Common myeloid progenitor, CD34-positive (primary cell): ENCODE results near the gene ADCY2.

Experiments
- CTCF ChIA-PET: fragments of 350-600 bp; sonication (Branson Sonifier 250); formaldehyde crosslinking; loops from one replicate; lab custom pipeline; 2021; ENCODE audit warnings: antibody characterized with exemption; lab: Charles Lee
- POLR2A ChIA-PET: fragments of 350-600 bp; sonication (Branson Sonifier 250); formaldehyde crosslinking; loops from one replicate; lab custom pipeline; 2021; ENCODE audit warnings: antibody characterized with exemption; lab: Charles Lee
- DNase-seq, 3 donors: peaks; one replicate each; pipeline versions ENCODE4 v3.0.0 to v3.0.0-alpha.2; 2013
- H3K27ac ChIP-seq, 2 experiments: 1 replicate in 1 of 2; 2 replicates in 1 of 2; pipeline ENCODE4 v1.7.0; 2013; ENCODE audit warnings: inconsistent platforms in 2 of 2, low read length in 2 of 2, mild to moderate bottlenecking in 2 of 2, low read depth in 1 of 2, moderate library complexity in 1 of 2; ENCODE audit not compliant: severe bottlenecking in 2 of 2, insufficient read depth in 1 of 2, poor library complexity in 1 of 2
- H3K27me3 ChIP-seq, 5 experiments: replicated peaks in 2 of 5; 1 replicate in 3 of 5; 2 replicates in 2 of 5; pipeline versions ENCODE4 v1.6.1 to v1.7.0; 2013; ENCODE audit warnings: low read length in 4 of 5, mild to moderate bottlenecking in 2 of 5, moderate library complexity in 2 of 5, inconsistent platforms in 1 of 5; ENCODE audit not compliant: insufficient read depth in 5 of 5, control insufficient read depth in 4 of 5
- H3K36me3 ChIP-seq, 4 experiments: 1 replicate in 2 of 4; 2 replicates in 2 of 4; pipeline versions ENCODE4 v1.6.1 to v1.7.0; 2013; ENCODE audit warnings: low read length in 3 of 4, control low read depth in 1 of 4, mild to moderate bottlenecking in 1 of 4; ENCODE audit not compliant: control insufficient read depth in 4 of 4, insufficient read depth in 4 of 4
- H3K4me1 ChIP-seq, 4 experiments: 1 replicate in 3 of 4; 2 replicates in 1 of 4; pipeline versions ENCODE4 v1.6.1 to v1.7.1; 2013; ENCODE audit warnings: low read length in 3 of 4, mild to moderate bottlenecking in 3 of 4, control low read depth in 1 of 4, inconsistent platforms in 1 of 4, moderate library complexity in 1 of 4; ENCODE audit not compliant: control insufficient read depth in 4 of 4, insufficient read depth in 4 of 4; ENCODE audit errors: control extremely low read depth in 1 of 4
- H3K4me3 ChIP-seq, 7 experiments: 1 replicate in 4 of 7; 2 replicates in 3 of 7; pipeline versions ENCODE4 v1.5.1 to v1.7.0; 2013; ENCODE audit warnings: mild to moderate bottlenecking in 7 of 7, low read length in 6 of 7, moderate library complexity in 6 of 7, inconsistent platforms in 2 of 7, low read depth in 2 of 7, control low read depth in 1 of 7; ENCODE audit not compliant: insufficient read depth in 4 of 7, control insufficient read depth in 1 of 7; ENCODE audit errors: extremely low read depth in 1 of 7
- H3K9me3 ChIP-seq, 5 experiments: 1 replicate in 4 of 5; 2 replicates in 1 of 5; pipeline versions ENCODE4 v1.6.1 to v1.7.1; 2013; ENCODE audit warnings: low read length in 4 of 5, mild to moderate bottlenecking in 2 of 5, inconsistent platforms in 1 of 5, low read depth in 1 of 5, moderate library complexity in 1 of 5; ENCODE audit not compliant: control insufficient read depth in 4 of 5, insufficient read depth in 2 of 5; ENCODE audit errors: control extremely low read depth in 1 of 5
- WGBS: methylation state at CpG from one replicate; pipeline ENCODE4 v1.1.5; 2013; ENCODE audit not compliant: insufficient coverage; 5-methylcytosine and 5-hydroxymethylcytosine counted together

ADCY2 gene

GRCh38 chr5:7367780-7368179 lies 28.2 kb upstream of the ADCY2 start:
- ChIA-PET CTCF (no interaction called here), POLR2A (no interaction called here)
- H3K4me3 ChIP-seq, result no peak overlapping the region
- H3K27me3 ChIP-seq, result no peaks in the 10 kb centered on the region
- no peaks in the 10 kb centered on the region for H3K36me3 ChIP-seq
- H3K4me1 ChIP-seq, result no peaks in the 10 kb centered on the region
- H3K27ac ChIP-seq, result no peak overlapping the region
- 94% methylated on average over 2 of the region's 4 CpGs for WGBS
- no peak for DNase-seq
- H3K9me3 ChIP-seq, result peaks cover 0 to 2% (median 0%) of the 10 kb centered on the region in 5 experiments

GRCh38 chr5:7372399-7372798 lies 23.5 kb upstream of the ADCY2 start:
- 100% methylated on average over 1 of the region's 1 CpG for WGBS
- no peak overlapping the region for H3K4me3 ChIP-seq
- H3K27me3 ChIP-seq, result no peaks in the 10 kb centered on the region
- no peak overlapping the region for H3K27ac ChIP-seq
- H3K4me1 ChIP-seq, result no peaks in the 10 kb centered on the region
- POLR2A ChIA-PET, result no interaction called here
- no peak for DNase-seq
- H3K36me3 ChIP-seq, result no peaks in the 10 kb centered on the region
- peaks cover 0 to 2% (median 0%) of the 10 kb centered on the region in 5 experiments for H3K9me3 ChIP-seq
- CTCF ChIA-PET, result no interaction called here

GRCh38 chr5:7374186-7374585 lies 21.8 kb upstream of the ADCY2 start:
- ChIA-PET CTCF (no interaction called here), POLR2A (no interaction called here)
- Histone ChIP-seq H3K27me3 (no peaks in the 10 kb centered on the region), H3K9me3 (peaks cover 0 to 2% (median 0%) of the 10 kb centered on the region in 5 experiments), H3K4me3 (no peak overlapping the region), H3K4me1 (peaks cover 0 to 8% (median 0%) of the 10 kb centered on the region in 4 experiments), H3K27ac (no peak overlapping the region), H3K36me3 (no peaks in the 10 kb centered on the region)
- DNase-seq, result no peak
- 92% methylated on average over 4 of the region's 4 CpGs for WGBS

GRCh38 chr5:7375457-7375856 lies 20.5 kb upstream of the ADCY2 start:
- peaks cover 0 to 8% (median 0%) of the 10 kb centered on the region in 4 experiments for H3K4me1 ChIP-seq
- no peaks in the 10 kb centered on the region for H3K36me3 ChIP-seq
- H3K27me3 ChIP-seq, result no peaks in the 10 kb centered on the region
- POLR2A ChIA-PET, result no interaction called here
- WGBS, result no CpG with 5 or more reads among the region's 4 CpGs
- DNase-seq, result no peak
- no peak overlapping the region for H3K4me3 ChIP-seq
- CTCF ChIA-PET, result no interaction called here
- H3K27ac ChIP-seq, result no peak overlapping the region
- H3K9me3 ChIP-seq, result peaks cover 0 to 2% (median 0%) of the 10 kb centered on the region in 5 experiments

- Histone ChIP-seq H3K36me3 (no peaks in the 10 kb centered on the region), H3K27me3 (no peaks in the 10 kb centered on the region), H3K9me3 (peaks cover 0 to 2% (median 0%) of the 10 kb centered on the region in 5 experiments), H3K4me1 (peaks cover 0 to 8% (median 0%) of the 10 kb centered on the region in 4 experiments), H3K27ac (no peak overlapping the region), H3K4me3 (no peak overlapping the region)
- WGBS, result 64% methylated on average over 3 of the region's 3 CpGs
- ChIA-PET CTCF (interaction anchor here (0.6 kb wide), 1 partner anchor 30 kb away, joined by 3 read pairs; no protein-coding TSS in a partner anchor), POLR2A (no interaction called here)
- no peak for DNase-seq
These were observed 19.1 kb upstream of the ADCY2 start for GRCh38 chr5:7376871-7377270.

GRCh38 chr5:7377761-7378160 lies 18.2 kb upstream of the ADCY2 start:
- Histone ChIP-seq H3K27ac (no peak overlapping the region), H3K4me3 (no peak overlapping the region), H3K27me3 (no peaks in the 10 kb centered on the region), H3K36me3 (no peaks in the 10 kb centered on the region), H3K9me3 (no peaks in the 10 kb centered on the region), H3K4me1 (peaks cover 0 to 8% (median 0%) of the 10 kb centered on the region in 4 experiments)
- ChIA-PET POLR2A (no interaction called here), CTCF (no interaction called here)
- peak in 2 of 3 donors; percentile 6 to 14 for DNase-seq
- WGBS, result no CpG with 5 or more reads among the region's 2 CpGs

- Histone ChIP-seq H3K4me3 (no peak overlapping the region), H3K4me1 (peaks cover 0 to 8% (median 0%) of the 10 kb centered on the region in 4 experiments), H3K27me3 (peaks cover 0 to 5% (median 0%) of the 10 kb centered on the region in 5 experiments), H3K36me3 (no peaks in the 10 kb centered on the region), H3K27ac (no peak overlapping the region), H3K9me3 (no peaks in the 10 kb centered on the region)
- no peak for DNase-seq
- no CpG with 5 or more reads among the region's 2 CpGs for WGBS
- ChIA-PET CTCF (no interaction called here), POLR2A (no interaction called here)
These were observed 13.3 kb upstream of the ADCY2 start for GRCh38 chr5:7382588-7382987.
